ENCODE results near the gene GARIN1A. TPM values are rescaled to one million over a fixed set of nuclear protein-coding genes. Genes with fewer than 3 reads are reported as not detected.
"Not testable (repeated sequence)": the region's sequence is repeated elsewhere in the genome, so short reads cannot be mapped to it uniquely, and the experiment has no call there.

Gene GARIN1A
- total RNA-seq, 6 experiments from 2014 or later: 0.40 to 1.6 (median 1.2) TPM

GRCh38 chr7:128687131-128687530, 15.0 kb downstream of the GARIN1A start:
- DNase-seq: no peak
- TF ChIP-seq CTCF (IDR thresholded peaks at IDR 0.05): no peak
- Mint-ChIP-seq H3K4me3 (no peak overlapping the region), H3K36me3 (ENCODE audit: low read depth) (peaks cover 37% of the 10 kb centered on the region), H3K27me3 (ENCODE audit: insufficient read depth) (peaks cover 2% of the 10 kb centered on the region), H3K4me1 (ENCODE audit: low read depth) (no peaks in the 10 kb centered on the region), H3K27ac (no peak overlapping the region), H3K9me3 (no peaks in the 10 kb centered on the region)

GRCh38 chr7:128688492-128688891, 16.4 kb downstream of the GARIN1A start:
- DNase-seq: no peak
- Mint-ChIP-seq H3K4me3 (no peak overlapping the region), H3K9me3 (no peaks in the 10 kb centered on the region), H3K4me1 (ENCODE audit: low read depth) (no peaks in the 10 kb centered on the region), H3K27ac (no peak overlapping the region), H3K36me3 (ENCODE audit: low read depth) (peaks cover 36% of the 10 kb centered on the region), H3K27me3 (ENCODE audit: insufficient read depth) (peaks cover 2% of the 10 kb centered on the region)
- TF ChIP-seq CTCF (IDR thresholded peaks at IDR 0.05): no peak

GRCh38 chr7:128689161-128689935, 17.3 kb downstream of the GARIN1A start:
- not testable (repeated sequence) for DNase-seq; H3K9me3 Mint-ChIP-seq; H3K27me3 Mint-ChIP-seq (ENCODE audit: insufficient read depth); H3K27ac Mint-ChIP-seq; H3K4me3 Mint-ChIP-seq; H3K4me1 Mint-ChIP-seq (ENCODE audit: low read depth)
- peaks cover 30% of the 10 kb centered on the region for H3K36me3 Mint-ChIP-seq (ENCODE audit: low read depth)

GRCh38 chr7:128691227-128691626, 19.1 kb downstream of the GARIN1A start:
- Mint-ChIP-seq H3K9me3 (no peaks in the 10 kb centered on the region), H3K27me3 (ENCODE audit: insufficient read depth) (peaks cover 2% of the 10 kb centered on the region), H3K36me3 (ENCODE audit: low read depth) (peaks cover 22% of the 10 kb centered on the region), H3K4me3 (no peak overlapping the region), H3K27ac (no peak overlapping the region), H3K4me1 (ENCODE audit: low read depth) (no peaks in the 10 kb centered on the region)
- no peak for DNase-seq
- no peak for TF ChIP-seq CTCF (IDR thresholded peaks at IDR 0.05)

GRCh38 chr7:128692623-128693270, 20.7 kb downstream of the GARIN1A start:
- peaks cover 10% of the 10 kb centered on the region for H3K4me1 Mint-ChIP-seq (ENCODE audit: low read depth)
- no peak for DNase-seq
- H3K27me3 Mint-ChIP-seq (ENCODE audit: insufficient read depth): peaks cover 10% of the 10 kb centered on the region
- no peak for TF ChIP-seq CTCF (IDR thresholded peaks at IDR 0.05)
- H3K4me3 Mint-ChIP-seq: no peak overlapping the region
- H3K36me3 Mint-ChIP-seq (ENCODE audit: low read depth): peaks cover 7% of the 10 kb centered on the region
- no peak overlapping the region for H3K27ac Mint-ChIP-seq
- no peaks in the 10 kb centered on the region for H3K9me3 Mint-ChIP-seq

- Mint-ChIP-seq H3K27me3 (ENCODE audit: insufficient read depth) (peaks cover 13% of the 10 kb centered on the region), H3K4me1 (ENCODE audit: low read depth) (peaks cover 16% of the 10 kb centered on the region), H3K36me3 (ENCODE audit: low read depth) (no peaks in the 10 kb centered on the region), H3K27ac (no peak overlapping the region), H3K9me3 (no peaks in the 10 kb centered on the region), H3K4me3 (no peak overlapping the region)
- no peak for TF ChIP-seq CTCF (IDR thresholded peaks at IDR 0.05)
- DNase-seq: no peak
Observed at GRCh38 chr7:128693373-128694015, 21.4 kb downstream of the GARIN1A start.

Data from HFFc6 (cell line).